Left renal cortex interstitium (tissue), 4 donors: ENCODE data around the gene KRTAP10-6. TPM values are rescaled to one million over a fixed set of nuclear protein-coding genes. Genes with fewer than 3 reads are reported as not detected.
"Not testable (repeated sequence)": the region's sequence is repeated elsewhere in the genome, so short reads cannot be mapped to it uniquely, and the experiment has no call there.

Source experiments
- DNase-seq, 4 donors: peaks; one replicate each; pipeline ENCODE4 v3.0.0-alpha.2; 2013; ENCODE audit warnings: low read depth in 4 of 4, low spot score in 2 of 4, missing footprints in 1 of 4
- polyA plus RNA-seq, 4 donors: library from polyadenylated mRNA; unstranded; fragments of 120-200 nt; gene quantifications; one replicate each; pipeline ENCODE4 v1.2.1, GENCODE V29; 2013; ENCODE audit not compliant: insufficient read length in 4 of 4

The KRTAP10-6 gene
- polyA plus RNA-seq, 4 donors: not detected

DNA sequence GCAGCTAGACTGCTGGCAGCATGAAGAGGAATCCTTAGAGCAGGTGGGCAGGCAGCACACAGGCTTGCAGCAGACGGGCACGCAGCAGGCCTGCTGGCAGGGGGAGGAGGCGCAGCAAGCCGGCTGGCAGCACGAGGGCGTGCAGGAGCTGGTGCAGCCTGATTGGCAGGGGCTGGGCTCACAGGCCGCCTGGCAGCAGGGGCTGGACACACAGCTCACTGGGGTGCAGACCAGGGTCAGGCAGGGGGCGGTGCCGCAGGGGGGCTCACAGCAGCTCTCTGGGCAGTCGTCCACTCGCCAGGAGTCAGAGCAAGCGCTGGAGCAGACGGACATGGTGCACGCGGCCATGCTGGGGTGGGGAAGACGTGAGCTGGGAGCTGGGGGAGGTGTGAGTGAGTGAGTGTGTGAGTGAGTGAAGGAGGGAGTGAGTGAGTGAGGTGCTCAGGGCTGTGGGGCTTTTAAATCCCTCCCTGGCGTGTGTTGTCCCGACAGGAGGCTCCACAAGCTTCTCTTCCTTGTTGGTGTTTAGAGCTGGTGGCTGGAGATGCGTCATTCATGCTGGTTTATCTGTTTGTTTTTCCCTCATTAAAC is 12.0 kb downstream of the KRTAP10-6 start, which contains the start of gene KRTAP10-5:
KRTAP10-5 (minus strand) TSS at position 374 of the 591 bp plus-strand sequence; CDS start at position 348, 26 bp downstream.
- DNase-seq: not testable (repeated sequence)

DNA sequence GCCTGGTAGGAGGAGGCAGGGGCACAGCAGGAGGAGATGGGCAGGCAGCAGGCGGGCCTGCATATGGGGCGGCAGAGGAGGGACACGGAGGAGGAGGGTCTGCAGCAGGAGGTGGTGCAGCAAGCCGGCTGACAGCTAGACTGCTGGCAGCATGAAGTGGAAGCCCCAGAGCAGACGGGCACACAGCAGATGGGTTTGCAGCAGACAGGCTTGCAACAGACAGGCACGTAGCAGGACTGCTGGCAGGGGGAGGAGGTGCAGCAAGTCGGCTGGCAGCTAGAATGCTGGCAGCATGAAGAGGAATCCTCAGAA is 12.5 kb downstream of the KRTAP10-6 start:
- no peak for DNase-seq

GRCh38 chr21:44579056-44579832 is 13.1 kb downstream of the KRTAP10-6 start:
- DNase-seq: no peak

GRCh38 chr21:44578371-44579055 is 13.8 kb downstream of the KRTAP10-6 start:
- DNase-seq: no peak

DNA sequence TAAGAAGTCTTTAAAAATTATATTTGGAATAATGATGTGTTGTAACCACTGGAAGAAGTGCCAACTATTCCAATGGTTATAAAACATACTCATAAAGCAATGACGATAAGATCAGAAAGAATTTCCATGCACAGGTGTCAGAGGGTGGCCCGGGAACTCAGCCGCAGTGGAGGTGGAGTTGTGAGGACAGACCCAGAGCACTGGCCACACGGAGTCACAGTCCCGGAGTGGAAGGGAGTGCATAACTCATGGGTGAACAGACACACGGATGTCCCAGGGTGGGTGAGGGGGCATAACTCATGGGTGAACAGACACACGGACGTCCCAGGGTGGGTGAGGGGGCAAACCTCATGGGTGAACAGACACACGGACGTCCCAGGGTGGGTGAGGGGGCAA is 16.3 kb downstream of the KRTAP10-6 start:
- DNase-seq: no peak

- no peak for DNase-seq
Observed at GRCh38 chr21:44575307-44576024, 16.8 kb downstream of the KRTAP10-6 start.

DNA sequence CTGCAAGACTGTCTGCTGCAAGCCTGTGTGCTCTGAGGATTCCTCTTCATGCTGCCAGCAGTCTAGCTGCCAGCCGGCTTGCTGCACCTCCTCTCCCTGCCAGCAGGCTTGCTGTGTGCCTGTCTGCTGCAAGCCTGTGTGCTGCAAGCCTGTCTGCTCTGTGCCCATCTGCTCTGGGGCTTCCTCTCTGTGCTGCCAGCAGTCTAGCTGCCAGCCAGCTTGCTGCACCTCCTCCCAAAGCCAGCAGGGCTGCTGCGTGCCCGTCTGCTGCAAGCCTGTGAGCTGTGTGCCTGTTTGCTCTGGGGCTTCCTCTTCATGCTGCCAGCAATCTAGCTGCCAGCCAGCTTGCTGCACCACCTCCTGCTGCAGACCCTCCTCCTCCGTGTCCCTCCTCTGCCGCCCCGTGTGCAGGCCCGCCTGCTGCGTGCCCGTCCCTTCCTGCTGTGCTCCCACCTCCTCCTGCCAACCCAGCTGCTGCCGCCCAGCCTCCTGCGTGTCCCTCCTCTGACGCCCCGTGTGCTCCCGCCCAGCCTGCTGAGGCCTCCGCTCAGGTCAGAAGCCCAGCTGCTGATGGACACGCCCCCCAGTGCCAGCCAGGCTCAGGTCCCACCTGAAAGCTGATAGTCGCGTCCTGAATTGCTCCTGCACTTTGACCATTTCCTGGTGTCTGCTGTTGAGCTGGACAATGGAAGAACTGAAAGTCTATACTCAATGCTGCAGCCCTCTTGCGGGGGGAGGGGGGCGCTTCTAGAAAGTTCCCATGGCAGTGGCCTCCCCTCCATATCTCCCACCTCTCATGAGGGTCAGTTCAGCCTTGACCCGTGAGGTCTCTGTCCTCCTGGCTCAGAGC is 17.6 kb downstream of the KRTAP10-6 start:
- DNase-seq: no peak

DNA sequence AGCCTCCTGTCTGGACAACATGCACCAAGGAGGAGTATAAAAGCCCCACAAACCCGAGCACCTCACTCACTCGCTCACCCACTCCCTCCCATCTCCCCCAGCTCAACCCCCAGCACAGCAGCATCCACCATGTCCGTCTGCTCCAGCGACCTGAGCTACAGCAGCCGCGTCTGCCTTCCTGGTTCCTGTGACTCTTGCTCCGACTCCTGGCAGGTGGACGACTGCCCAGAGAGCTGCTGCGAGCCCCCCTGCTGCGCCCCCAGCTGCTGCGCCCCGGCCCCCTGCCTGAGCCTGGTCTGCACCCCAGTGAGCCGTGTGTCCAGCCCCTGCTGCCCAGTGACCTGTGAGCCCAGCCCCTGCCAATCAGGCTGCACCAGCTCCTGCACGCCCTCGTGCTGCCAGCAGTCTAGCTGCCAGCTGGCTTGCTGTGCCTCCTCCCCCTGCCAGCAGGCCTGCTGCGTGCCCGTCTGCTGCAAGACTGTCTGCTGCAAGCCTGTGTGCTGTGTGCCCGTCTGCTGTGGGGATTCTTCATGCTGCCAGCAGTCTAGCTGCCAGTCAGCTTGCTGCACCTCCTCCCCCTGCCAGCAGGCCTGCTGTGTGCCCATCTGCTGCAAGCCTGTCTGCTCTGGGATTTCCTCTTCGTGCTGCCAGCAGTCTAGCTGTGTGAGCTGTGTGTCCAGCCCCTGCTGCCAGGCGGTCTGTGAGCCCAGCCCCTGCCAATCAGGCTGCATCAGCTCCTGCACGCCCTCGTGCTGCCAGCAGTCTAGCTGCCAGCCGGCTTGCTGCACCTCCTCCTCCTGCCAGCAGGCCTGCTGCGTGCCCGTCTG is 18.5 kb downstream of the KRTAP10-6 start, which contains the start of gene KRTAP10-4:
KRTAP10-4 (plus strand) TSS at position 100 of the 827 bp plus-strand sequence; CDS start at position 130, 30 bp downstream.
- DNase-seq: not testable (repeated sequence)

DNA sequence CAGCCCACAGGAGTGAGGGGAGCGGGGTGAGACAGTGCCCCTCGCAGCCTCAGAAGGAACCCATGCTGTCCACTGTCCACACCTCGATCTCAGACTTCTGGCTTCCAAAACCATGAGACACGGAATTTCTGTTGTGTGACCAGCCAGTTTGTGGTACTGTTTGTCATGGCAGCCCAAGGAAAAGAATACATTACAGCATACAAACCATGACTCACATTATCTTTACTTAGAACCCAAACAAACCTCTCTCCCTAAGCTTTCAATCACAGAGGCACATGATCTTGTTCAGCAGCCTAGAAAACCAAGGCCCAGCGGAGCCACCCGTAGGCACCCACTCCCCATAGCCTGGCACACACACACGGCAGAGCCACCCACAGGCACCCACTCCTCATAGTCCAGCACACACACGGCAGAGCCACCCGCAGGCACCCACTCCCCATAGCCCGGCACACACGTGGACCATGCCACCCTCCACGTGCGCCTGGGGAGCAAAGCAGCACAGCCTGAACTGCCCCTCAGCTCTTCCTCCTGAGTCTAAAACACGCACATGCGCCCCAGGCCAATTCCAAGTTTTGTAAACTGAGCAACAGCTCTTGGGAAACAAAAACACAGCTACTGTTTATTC is 19.2 kb downstream of the KRTAP10-6 start:
- no peak for DNase-seq

DNA sequence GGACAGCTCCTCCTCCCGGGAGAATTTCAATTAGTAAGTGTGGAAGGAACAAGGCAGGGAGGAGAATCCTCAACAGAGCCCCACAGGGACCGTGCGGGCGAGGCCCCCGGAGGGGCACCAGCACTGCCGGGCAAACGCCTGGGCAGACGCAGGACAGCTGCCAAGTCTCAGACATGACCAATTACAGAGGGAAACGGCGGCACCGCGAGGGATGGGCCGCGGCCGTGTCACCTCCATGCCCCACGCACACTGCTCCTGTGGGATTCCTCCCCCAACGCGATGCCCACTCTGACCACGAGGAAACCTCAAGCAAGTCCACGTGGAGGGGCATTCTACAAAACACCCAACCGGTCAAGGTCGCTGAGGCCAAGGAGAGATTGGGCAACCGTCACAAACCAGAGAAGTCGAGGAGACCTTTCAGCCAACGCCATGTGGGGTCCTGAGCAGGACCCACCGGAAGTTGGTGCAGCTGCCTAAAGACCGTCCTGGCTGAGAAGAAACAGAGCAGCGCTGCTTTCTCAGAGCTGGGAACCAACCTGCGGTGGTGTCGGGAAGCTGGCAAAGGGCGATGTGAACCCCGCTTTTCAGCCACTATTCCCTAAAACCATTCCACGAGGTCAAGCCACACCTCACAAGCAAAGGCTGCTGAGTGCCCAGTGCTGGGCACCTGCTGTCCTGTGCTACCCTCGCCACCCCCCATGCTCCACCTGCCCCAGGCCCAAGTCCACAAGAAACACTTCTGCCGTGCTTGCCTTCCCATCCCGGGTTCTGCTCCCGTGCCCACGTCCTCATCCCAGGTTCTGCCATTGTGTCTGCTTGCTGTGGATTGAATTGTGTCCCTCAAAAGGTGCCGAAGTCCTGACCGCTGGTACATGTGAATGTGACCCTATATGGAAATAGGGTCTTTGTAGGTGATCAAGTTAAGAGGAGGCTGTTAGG is 20.2 kb downstream of the KRTAP10-6 start:
- no peak for DNase-seq

- no peak for DNase-seq
Observed at GRCh38 chr21:44571296-44571695, 21.0 kb downstream of the KRTAP10-6 start.

- no peak for DNase-seq
Observed at GRCh38 chr21:44569861-44570517, 22.3 kb downstream of the KRTAP10-6 start.

GRCh38 chr21:44568667-44569556 is 23.4 kb downstream of the KRTAP10-6 start:
- DNase-seq: no peak

DNA sequence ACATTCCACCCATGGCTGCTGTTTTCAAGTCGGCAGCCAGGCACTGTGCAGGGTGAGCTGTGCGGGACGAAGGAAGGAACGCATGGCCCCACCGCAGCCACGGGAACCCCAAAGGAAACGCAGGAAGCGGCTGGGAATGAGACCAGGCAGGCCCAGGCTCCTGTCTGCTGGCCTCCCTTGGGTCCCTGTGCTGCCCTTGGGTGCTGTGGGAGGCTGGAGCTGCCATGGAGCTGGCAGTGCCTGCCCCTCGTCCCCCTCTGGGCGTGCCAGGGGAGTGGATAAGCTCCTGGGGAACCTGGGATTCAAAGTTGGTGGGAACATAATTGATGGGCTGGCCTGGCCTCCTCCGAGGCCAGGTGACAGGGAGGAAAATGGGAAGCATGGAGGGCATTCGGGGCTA is 24.0 kb downstream of the KRTAP10-6 start:
- DNase-seq: no peak

GRCh38 chr21:44567481-44568171 is 24.7 kb downstream of the KRTAP10-6 start:
- no peak for DNase-seq
